Calu3 (cell line): ENCODE results near the gene HMGB1. TPM values are rescaled to one million over a fixed set of nuclear protein-coding genes. Genes with fewer than 3 reads are reported as not detected.

Experiments
- BruUV-seq: library from RNA; stranded (reverse); fragments of 400-500 nt; replicated peaks from 2 replicates; lab custom pipeline; 2021; lab: Mats Ljungman, UMichigan
- CTCF ChIA-PET: fragments of 300-600 bp; sonication (Branson Sonifier 250); formaldehyde crosslinking; loops from one replicate; lab custom pipeline; 2022; ENCODE audit warnings: antibody characterized with exemption; lab: Charles Lee
- DNase-seq: peaks from one replicate; pipeline ENCODE4 v3.0.0; 2022
- H3K27ac Mint-ChIP-seq: one replicate; pipeline ENCODE4 v1.8.0; 2022; ENCODE audit warnings: mixed read lengths; ENCODE audit not compliant: unreplicated experiment
- H3K27me3 Mint-ChIP-seq: one replicate; pipeline ENCODE4 v1.8.0; 2022; ENCODE audit warnings: mixed read lengths; ENCODE audit not compliant: unreplicated experiment
- H3K36me3 Mint-ChIP-seq: one replicate; pipeline ENCODE4 v1.8.0; 2022; ENCODE audit warnings: mild to moderate bottlenecking, moderate library complexity, mixed read lengths; ENCODE audit not compliant: insufficient read depth, unreplicated experiment
- H3K4me1 Mint-ChIP-seq: one replicate; pipeline ENCODE4 v1.8.0; 2022; ENCODE audit warnings: mild to moderate bottlenecking, low read depth, mixed read lengths; ENCODE audit not compliant: unreplicated experiment
- H3K4me3 Mint-ChIP-seq: one replicate; pipeline ENCODE4 v1.8.0; 2022; ENCODE audit warnings: mild to moderate bottlenecking, low read depth, moderate library complexity, mixed read lengths; ENCODE audit not compliant: unreplicated experiment
- H3K9me3 Mint-ChIP-seq: one replicate; pipeline ENCODE4 v1.8.0; 2022; ENCODE audit warnings: low read depth, mixed read lengths; ENCODE audit not compliant: unreplicated experiment
- intact Hi-C: fragments of 100-400 bp; cut with micrococcal nuclease; formaldehyde crosslinking; loops from one replicate; pipeline ENCODE4 v1.10.0; 2022; ENCODE audit not compliant: unreplicated experiment
- total RNA-seq: library from RNA; stranded (reverse); gene quantifications from 2 replicates; pipeline ENCODE4 v1.2.3, GENCODE V29; 2022
- TF ChIP-seq, protein P1 (sequence below): fragments of 200-600 bp; IDR thresholded peaks from one replicate; pipeline ENCODE4 v1.8.0; 2022; ENCODE audit warnings: antibody characterized with exemption; ENCODE audit not compliant: unreplicated experiment

The HMGB1 gene
- total RNA-seq, 1 experiment from 2014 or later = 410 TPM

DNA sequence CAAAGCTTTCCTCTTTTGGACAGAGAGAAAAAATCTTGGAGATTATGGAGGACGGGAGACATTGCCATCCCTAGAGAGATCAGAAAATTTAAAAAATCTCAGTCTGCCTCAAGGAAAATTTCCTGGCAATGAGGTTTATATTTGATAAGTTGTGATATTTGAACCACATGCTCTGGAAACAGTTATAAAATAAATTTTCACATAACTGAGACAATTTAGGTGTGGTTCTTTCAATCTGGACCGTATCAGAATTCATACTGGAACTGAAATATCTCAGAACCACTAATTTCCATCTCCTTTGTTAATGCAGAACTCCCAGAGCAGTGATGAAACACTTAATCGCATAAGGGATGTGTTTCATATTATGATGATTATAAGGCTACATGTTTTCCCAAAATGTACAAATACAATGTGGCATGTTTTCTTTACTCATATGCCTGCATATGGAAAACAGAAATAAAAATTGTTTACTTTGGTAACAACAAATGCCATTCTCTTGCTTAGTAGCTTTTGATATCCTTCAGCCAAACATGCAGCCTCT, 29.8 kb downstream of the HMGB1 start:
- TF ChIP-seq, protein P1, sequence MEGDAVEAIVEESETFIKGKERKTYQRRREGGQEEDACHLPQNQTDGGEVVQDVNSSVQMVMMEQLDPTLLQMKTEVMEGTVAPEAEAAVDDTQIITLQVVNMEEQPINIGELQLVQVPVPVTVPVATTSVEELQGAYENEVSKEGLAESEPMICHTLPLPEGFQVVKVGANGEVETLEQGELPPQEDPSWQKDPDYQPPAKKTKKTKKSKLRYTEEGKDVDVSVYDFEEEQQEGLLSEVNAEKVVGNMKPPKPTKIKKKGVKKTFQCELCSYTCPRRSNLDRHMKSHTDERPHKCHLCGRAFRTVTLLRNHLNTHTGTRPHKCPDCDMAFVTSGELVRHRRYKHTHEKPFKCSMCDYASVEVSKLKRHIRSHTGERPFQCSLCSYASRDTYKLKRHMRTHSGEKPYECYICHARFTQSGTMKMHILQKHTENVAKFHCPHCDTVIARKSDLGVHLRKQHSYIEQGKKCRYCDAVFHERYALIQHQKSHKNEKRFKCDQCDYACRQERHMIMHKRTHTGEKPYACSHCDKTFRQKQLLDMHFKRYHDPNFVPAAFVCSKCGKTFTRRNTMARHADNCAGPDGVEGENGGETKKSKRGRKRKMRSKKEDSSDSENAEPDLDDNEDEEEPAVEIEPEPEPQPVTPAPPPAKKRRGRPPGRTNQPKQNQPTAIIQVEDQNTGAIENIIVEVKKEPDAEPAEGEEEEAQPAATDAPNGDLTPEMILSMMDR = no peak
- H3K9me3 Mint-ChIP-seq = no peaks in the 10 kb centered on the region
- H3K27me3 Mint-ChIP-seq = no peaks in the 10 kb centered on the region
- H3K4me3 Mint-ChIP-seq = no peak overlapping the region
- peaks cover 11% of the 10 kb centered on the region for H3K4me1 Mint-ChIP-seq
- CTCF ChIA-PET = no interaction called here
- intact Hi-C loops = no loop called here
- BruUV-seq = no TSS peak
- H3K36me3 Mint-ChIP-seq = no peaks in the 10 kb centered on the region
- DNase-seq = no peak
- H3K27ac Mint-ChIP-seq = no peak overlapping the region

DNA sequence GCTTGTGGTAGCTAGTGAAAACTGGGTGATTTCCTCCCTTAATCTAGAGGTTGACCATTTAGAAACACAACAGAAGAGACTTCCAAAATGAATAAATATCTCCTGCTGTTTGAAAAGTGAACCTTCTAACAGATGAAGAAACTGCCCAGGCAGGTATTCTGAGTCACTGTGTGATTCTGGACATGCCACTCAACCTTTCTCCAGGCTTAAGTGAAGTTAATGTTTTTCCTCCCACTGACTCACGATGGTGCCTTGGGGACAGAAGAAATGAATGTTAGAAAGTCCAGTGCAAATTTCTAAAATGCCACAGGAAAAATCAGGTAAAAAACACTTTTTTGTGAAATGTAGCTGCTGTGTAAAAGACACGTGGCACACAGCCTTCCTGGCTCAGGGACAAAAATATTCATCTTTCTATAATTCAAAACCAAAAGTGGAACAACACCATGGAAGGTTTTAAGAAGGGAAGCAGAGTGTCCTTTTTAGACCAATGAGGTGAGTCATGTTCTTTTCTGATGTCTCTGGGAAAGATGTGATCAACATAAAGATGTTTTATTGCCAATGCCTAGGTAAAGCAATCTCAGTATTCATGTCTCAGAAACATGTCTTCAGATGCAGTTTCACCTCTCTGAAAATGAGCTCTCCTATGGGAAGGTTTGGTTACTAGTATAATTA, 34.3 kb downstream of the HMGB1 start:
- DNase-seq = peak; percentile 38
- TF ChIP-seq, protein P1 = no peak
- no peaks in the 10 kb centered on the region for H3K27me3 Mint-ChIP-seq
- H3K4me1 Mint-ChIP-seq = peaks cover 9% of the 10 kb centered on the region
- no peak overlapping the region for H3K4me3 Mint-ChIP-seq
- H3K27ac Mint-ChIP-seq = peak overlapping the region; percentile 39
- no peaks in the 10 kb centered on the region for H3K9me3 Mint-ChIP-seq
- peaks cover 5% of the 10 kb centered on the region for H3K36me3 Mint-ChIP-seq
- CTCF ChIA-PET = no interaction called here
- no TSS peak for BruUV-seq
- intact Hi-C loops = no loop called here

DNA sequence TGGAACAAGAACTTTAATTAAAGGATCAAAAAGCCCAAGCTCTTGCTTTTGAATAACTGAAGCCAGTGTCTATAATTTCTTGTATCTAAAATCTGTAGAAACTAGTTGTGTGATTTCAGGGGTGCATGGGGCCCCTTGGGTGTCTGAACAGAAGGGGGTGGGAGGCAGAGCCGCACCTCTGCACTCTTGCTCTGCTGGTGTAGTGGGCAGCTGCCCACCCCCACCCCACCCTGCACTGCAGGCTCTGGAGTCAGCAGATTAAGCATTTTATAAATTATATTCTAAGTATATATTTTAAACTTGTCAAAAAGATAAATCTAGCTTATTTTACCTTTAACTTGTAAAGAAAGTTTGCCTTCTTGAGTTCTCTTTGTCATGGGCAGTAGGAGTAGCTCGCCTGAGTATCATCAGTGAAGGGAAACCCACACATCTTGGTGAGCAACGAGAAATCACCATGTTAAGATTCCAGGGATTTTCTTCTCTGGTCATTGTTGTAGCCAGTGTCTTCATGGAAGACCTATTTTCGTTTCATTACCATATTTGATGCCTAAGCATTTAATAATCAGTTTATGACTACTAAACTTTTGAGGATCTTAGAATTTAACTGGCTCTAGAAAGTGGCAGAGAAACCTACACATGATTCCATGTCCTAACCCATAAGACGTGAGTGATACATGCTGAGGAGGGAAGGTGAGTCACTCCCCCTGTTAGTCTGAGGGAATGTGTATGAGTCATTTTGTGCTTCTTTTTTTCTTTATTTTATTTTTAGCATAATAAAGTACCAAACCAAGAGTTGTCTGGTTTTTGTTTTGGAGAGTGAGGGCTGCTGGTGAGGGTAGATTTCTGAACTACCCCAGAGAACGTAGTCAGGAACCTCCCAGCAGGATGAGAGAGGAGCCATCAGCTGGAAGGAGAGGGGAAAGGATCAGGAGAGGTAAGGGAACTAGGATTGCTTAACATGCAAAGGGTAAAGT, 35.7 kb downstream of the HMGB1 start:
- Mint-ChIP-seq H3K27ac (peak overlapping the region; percentile 21), H3K4me3 (peak overlapping the region; percentile 4), H3K9me3 (no peaks in the 10 kb centered on the region), H3K36me3 (peaks cover 5% of the 10 kb centered on the region), H3K27me3 (no peaks in the 10 kb centered on the region), H3K4me1 (peaks cover 9% of the 10 kb centered on the region)
- peak; percentile 13 for DNase-seq
- TF ChIP-seq, protein P1 = no peak
- intact Hi-C loops = no loop called here
- CTCF ChIA-PET = no interaction called here
- no TSS peak for BruUV-seq

DNA sequence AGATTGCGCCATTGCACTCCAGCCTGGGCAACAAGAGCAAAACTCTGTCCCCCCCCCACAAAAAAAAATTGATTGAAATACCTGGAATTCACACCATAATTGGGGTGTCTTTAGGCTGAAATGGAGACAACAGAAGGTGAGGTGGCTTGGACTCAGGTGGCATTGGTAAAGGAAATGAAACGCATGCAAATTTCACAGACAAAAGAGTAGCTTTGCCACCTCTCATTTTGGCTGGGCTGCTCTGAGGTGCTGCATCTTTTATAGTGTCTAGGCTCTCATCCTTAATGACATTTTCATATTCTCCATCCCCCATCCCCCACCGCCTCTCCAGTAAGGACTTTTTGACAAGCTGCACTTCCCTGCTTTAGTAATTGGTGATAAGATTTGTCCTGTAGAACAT, 36.5 kb downstream of the HMGB1 start:
- CTCF ChIA-PET = interaction anchor here (0.7 kb wide), 1 partner anchor 1633 kb away, joined by 6 read pairs; no protein-coding TSS in a partner anchor
- H3K9me3 Mint-ChIP-seq = no peaks in the 10 kb centered on the region
- intact Hi-C loops = no loop called here
- no TSS peak for BruUV-seq
- H3K4me1 Mint-ChIP-seq = peaks cover 9% of the 10 kb centered on the region
- DNase-seq = no peak
- H3K27me3 Mint-ChIP-seq = no peaks in the 10 kb centered on the region
- peaks cover 5% of the 10 kb centered on the region for H3K36me3 Mint-ChIP-seq
- no peak overlapping the region for H3K4me3 Mint-ChIP-seq
- H3K27ac Mint-ChIP-seq = no peak overlapping the region
- TF ChIP-seq, protein P1 = no peak
